GM19463 (cell line): ENCODE results near the gene GALNT17.

ENCODE experiments used
- ATAC-seq: cut with Tn5 transposase; IDR thresholded peaks from one replicate; pipeline ENCODE4 v1.9.1; 2021; ENCODE audit warnings: mild to moderate bottlenecking, moderate library complexity; ENCODE audit not compliant: unreplicated experiment

The GALNT17 gene

GRCh38 chr7:71488308-71488707 is 356.4 kb downstream of the GALNT17 start:
- ATAC-seq = no peak

GRCh38 chr7:71491336-71491735 is 359.4 kb downstream of the GALNT17 start:
- no peak for ATAC-seq

- no peak for ATAC-seq
Observed at GRCh38 chr7:71495828-71496227, 363.9 kb downstream of the GALNT17 start.

GRCh38 chr7:71497256-71497946 is 365.5 kb downstream of the GALNT17 start:
- no peak for ATAC-seq

GRCh38 chr7:71498381-71498780 is 366.4 kb downstream of the GALNT17 start:
- no peak for ATAC-seq

- ATAC-seq = no peak
Observed at GRCh38 chr7:71504697-71505441, 372.9 kb downstream of the GALNT17 start.

- no peak for ATAC-seq
Observed at GRCh38 chr7:71506822-71507221, 374.9 kb downstream of the GALNT17 start.

- ATAC-seq = no peak
Observed at GRCh38 chr7:71507680-71508602, 376.0 kb downstream of the GALNT17 start.

- ATAC-seq = no peak
Observed at GRCh38 chr7:71509381-71509780, 377.4 kb downstream of the GALNT17 start.

GRCh38 chr7:71511361-71511807 is 379.4 kb downstream of the GALNT17 start:
- no peak for ATAC-seq

GRCh38 chr7:71517940-71518699 is 386.2 kb downstream of the GALNT17 start:
- no peak for ATAC-seq

GRCh38 chr7:71518880-71519279 is 386.9 kb downstream of the GALNT17 start:
- no peak for ATAC-seq

- ATAC-seq = no peak
Observed at GRCh38 chr7:71521506-71521905, 389.6 kb downstream of the GALNT17 start.

- ATAC-seq = no peak
Observed at GRCh38 chr7:71526106-71526505, 394.2 kb downstream of the GALNT17 start.

- no peak for ATAC-seq
Observed at GRCh38 chr7:71527213-71527612, 395.3 kb downstream of the GALNT17 start.

GRCh38 chr7:71535616-71536015 is 403.7 kb downstream of the GALNT17 start:
- ATAC-seq = no peak

- no peak for ATAC-seq
Observed at GRCh38 chr7:71538210-71538609, 406.3 kb downstream of the GALNT17 start.

- ATAC-seq = no peak
Observed at GRCh38 chr7:71539615-71540014, 407.7 kb downstream of the GALNT17 start.

- ATAC-seq = no peak
Observed at GRCh38 chr7:71541707-71542353, 409.9 kb downstream of the GALNT17 start.

- ATAC-seq = no peak
Observed at GRCh38 chr7:71543396-71543795, 411.5 kb downstream of the GALNT17 start.
